Loucy (cell line): ENCODE measurements around the gene TBL1XR1.

ENCODE experiments used
- CTCF ChIP-seq: fragments of 200-600 bp; sonication (generic); conservative IDR thresholded peaks from 2 replicates; pipeline ENCODE4 v1.5.1; 2014; ENCODE audit warnings: mild to moderate bottlenecking, antibody characterized with exemption, low read length
- EZH2phosphoT487 ChIP-seq: fragments of 200-600 bp; IDR thresholded peaks from 2 replicates; pipeline ENCODE4 v1.6.1; 2018; ENCODE audit warnings: antibody characterized with exemption, mild to moderate bottlenecking, moderate library complexity, borderline replicate concordance

- TF ChIP-seq CTCF, result no peak
- TF ChIP-seq EZH2phosphoT487, result no peak
Observed at GRCh38 chr3:176976586-176976985, 220.7 kb downstream of the TBL1XR1 start.
